ENCODE measurements around the gene SPAG17. TPM values are rescaled to one million over a fixed set of nuclear protein-coding genes. Genes with fewer than 3 reads are reported as not detected.

Gene SPAG17
- total and polyA plus RNA-seq, 2 of the 4 experiments (the other 2 are of a cell fraction): 0.10 TPM; not detected in 1

GRCh38 chr1:118225471-118225870, 40.4 kb upstream of the SPAG17 start:
- Histone ChIP-seq H3K23ac (ENCODE audit: low read depth, low read length) (no peak overlapping the region), H2AK5ac (ENCODE audit: low read depth, low read length) (no peak overlapping the region), H3K27me3 (ENCODE audit: control insufficient read depth, insufficient read depth, low read length) (no peaks in the 10 kb centered on the region), H4K20me1 (ENCODE audit: insufficient read depth, low read length) (no peaks in the 10 kb centered on the region), H3K4me3 (ENCODE audit: insufficient read depth, low read depth, low read length) (no peak overlapping the region), H3K9ac (ENCODE audit: low read depth, low read length) (no peak overlapping the region), H2BK15ac (ENCODE audit: low read depth, low read length) (no peak overlapping the region), H3K9me3 (ENCODE audit: control insufficient read depth, insufficient read depth, low read length) (no peaks in the 10 kb centered on the region), H3K79me1 (ENCODE audit: low read depth in 1 of 2, low read length in 2 of 2) (no peaks in the 10 kb centered on the region), H3K14ac (replicated peaks; ENCODE audit: low read depth, low read length) (no peak overlapping the region), H2BK5ac (ENCODE audit: low read depth, low read length, poor library complexity, severe bottlenecking) (no peak overlapping the region), H4K91ac (ENCODE audit: insufficient read depth, low read depth, low read length) (no peak overlapping the region), H3K18ac (ENCODE audit: low read depth, low read length) (no peak overlapping the region), H3K36me3 (ENCODE audit: control insufficient read depth, insufficient read depth, low read length) (no peaks in the 10 kb centered on the region), H3K4me2 (ENCODE audit: low read depth, low read length) (no peak overlapping the region), H4K8ac (ENCODE audit: low read depth in 2 of 2, low read length in 2 of 2) (no peak overlapping the region), H2AFZ (replicated peaks; ENCODE audit: low read length, poor library complexity) (no peak overlapping the region), H3K4me1 (ENCODE audit: control insufficient read depth, insufficient read depth, low read length) (no peaks in the 10 kb centered on the region), H3K9me1 (ENCODE audit: insufficient read depth, low read length) (no peaks in the 10 kb centered on the region), H2AK9ac (replicated peaks; ENCODE audit: low read depth, low read length, poor library complexity) (no peak overlapping the region), H3K4ac (ENCODE audit: low read depth, low read length) (no peak overlapping the region), H2BK120ac (ENCODE audit: low read depth, low read length) (no peak overlapping the region), H3K56ac (ENCODE audit: extremely low read depth, insufficient read depth, low read length) (no peak overlapping the region), H4K5ac (ENCODE audit: low read depth, low read length) (no peak overlapping the region), H2BK20ac (ENCODE audit: low read depth, low read length) (no peak overlapping the region), H3K27ac (ENCODE audit: insufficient read depth, low read length) (no peak overlapping the region)
- in situ Hi-C loops (cut with MboI; ENCODE audit: low sequenced_read_pairs): no loop called here
- DNase-seq (no peak), ATAC-seq (ENCODE audit: low read depth) (no peak)
- POLR2A ChIA-PET (ENCODE audit: unreplicated experiment): no interaction called here
- dilution Hi-C loops (cut with HindIII; ENCODE audit: low sequenced_read_pairs, unreplicated experiment): no loop called here
- intact Hi-C loops (cut with micrococcal nuclease): no loop called here
- 60% methylated on average over 1 of the region's 6 CpGs; no CpG with 5 or more reads in 1 of the 2 experiments for WGBS, 2 experiments (ENCODE audit: extremely low coverage in 2 of 2, insufficient read length in 1 of 2)
- TF ChIP-seq USF2 (IDR thresholded peaks at IDR 0.05; ENCODE audit: low read depth, low read length) (no peak), CEBPB (IDR thresholded peaks at IDR 0.05; ENCODE audit: low read depth, low read length) (no peak), NFE2L2 (IDR thresholded peaks at IDR 0.05; ENCODE audit: low read depth, low read length) (no peak), MAFK (IDR thresholded peaks at IDR 0.05; ENCODE audit: low read depth, low read length) (no peak), POLR2A (IDR thresholded peaks at IDR 0.05; ENCODE audit: low read depth, low read length) (no peak), SMC3 (IDR thresholded peaks at IDR 0.05; ENCODE audit: low read depth, low read length) (no peak), FOS (IDR thresholded peaks at IDR 0.05; ENCODE audit: low read depth, low read length) (no peak), MXI1 (IDR thresholded peaks at IDR 0.05; ENCODE audit: borderline replicate concordance, low read depth, low read length) (no peak), CHD1 (IDR thresholded peaks at IDR 0.05; ENCODE audit: low read depth, low read length) (no peak)
- CTCF ChIA-PET: no interaction called here
- BruUV-seq (replicated peaks): no TSS peak

All from IMR-90 (cell line).